ENCODE data around the gene SLIT1.

SLIT1 gene

DNA sequence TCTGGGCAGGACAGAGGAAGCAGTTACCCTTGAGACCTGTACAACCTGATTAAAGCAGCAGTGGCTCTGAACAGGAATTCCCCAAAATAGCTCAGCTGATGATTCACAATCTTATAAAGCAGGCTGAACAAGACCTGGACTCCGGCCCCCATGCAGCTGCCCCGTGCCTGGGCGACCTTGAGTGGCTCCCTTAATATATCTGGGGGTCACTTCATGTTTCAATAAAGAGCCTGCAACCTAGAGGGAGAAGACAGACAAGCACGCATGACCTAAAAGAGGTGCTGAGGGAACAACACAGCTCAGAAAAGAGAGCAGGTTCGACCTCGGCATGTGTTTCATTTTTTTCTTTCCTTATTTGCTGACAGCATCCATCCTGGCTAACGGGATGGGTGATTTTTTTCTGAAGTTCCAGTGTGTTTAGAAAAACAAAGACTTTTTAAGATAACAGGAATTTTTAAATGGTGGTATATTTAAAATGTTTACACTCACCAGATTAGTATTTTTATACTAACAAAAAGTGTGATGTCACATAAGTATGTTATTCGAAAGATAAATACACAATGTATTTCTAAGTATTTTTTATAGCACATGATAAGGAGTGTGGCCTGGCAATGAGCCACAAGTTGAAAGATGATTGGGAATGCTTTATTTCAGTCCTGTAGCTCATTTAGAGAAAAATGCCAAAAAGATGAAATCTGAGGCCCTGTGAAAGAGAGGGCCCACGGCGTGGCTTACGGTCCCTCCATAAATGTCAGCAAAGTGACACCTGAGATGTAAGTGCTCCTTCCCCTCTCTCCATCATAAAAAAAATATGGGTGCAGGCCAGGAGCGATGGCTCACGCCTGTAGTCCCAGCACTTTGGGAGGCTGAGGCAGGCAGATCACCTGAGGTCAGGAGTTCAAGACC, 161.3 kb downstream of the SLIT1 start:
- Histone ChIP-seq H3K4me3 (ENCODE audit: low read length) (no peak overlapping the region), H3K9ac (ENCODE audit: low read length) (no peak overlapping the region)

DNA sequence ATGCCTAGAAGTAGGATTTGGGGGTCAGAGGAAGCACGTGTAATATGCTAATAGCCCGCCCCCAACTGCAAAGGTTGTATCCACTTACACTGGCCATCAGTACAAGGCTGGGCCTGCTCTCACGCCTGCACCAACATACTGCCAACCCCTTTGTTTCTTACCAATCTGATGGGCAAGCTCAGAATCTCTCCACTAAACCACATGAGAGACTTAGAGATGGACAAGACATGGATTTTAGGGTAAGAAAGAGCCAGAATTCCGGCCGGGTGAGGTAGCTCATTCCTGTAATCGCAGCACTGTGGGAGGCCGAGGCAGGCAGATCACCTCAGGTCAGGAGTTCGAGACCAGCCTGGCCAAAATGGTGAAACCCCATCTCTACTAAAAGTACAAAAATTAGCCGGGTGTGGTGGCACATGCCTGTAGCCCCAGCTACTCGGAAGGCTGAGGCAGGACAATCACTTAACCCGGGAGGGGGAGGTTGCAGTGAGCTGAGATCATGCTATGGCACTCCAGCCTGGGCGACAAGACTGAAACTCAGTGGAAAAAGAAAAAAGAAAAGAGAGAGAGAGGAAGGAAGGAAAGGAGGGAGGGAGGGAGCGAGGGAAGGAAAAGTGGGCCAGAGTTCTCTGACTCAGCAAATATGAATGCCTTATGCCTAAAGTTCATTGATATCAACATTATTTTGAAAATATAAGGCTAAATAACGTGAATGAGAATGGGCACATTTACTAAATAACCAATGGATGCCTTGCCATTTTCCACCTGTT, 162.2 kb downstream of the SLIT1 start:
- H3K4me3 ChIP-seq (ENCODE audit: low read length) = no peak overlapping the region
- H3K9ac ChIP-seq (ENCODE audit: low read length) = no peak overlapping the region
- no peaks in the 10 kb centered on the region for H3K27me3 ChIP-seq (ENCODE audit: control insufficient read depth, insufficient read depth, low read length)
- peaks cover 9% of the 10 kb centered on the region for H3K4me1 ChIP-seq (ENCODE audit: control insufficient read depth, insufficient read depth, low read length)
- H3K9me3 ChIP-seq (ENCODE audit: control insufficient read depth, low read length) = no peaks in the 10 kb centered on the region
- no peaks in the 10 kb centered on the region for H3K36me3 ChIP-seq (ENCODE audit: control insufficient read depth, insufficient read depth, low read length)

More for the DNA sequence above, 161.3 kb downstream of the SLIT1 start:
- Histone ChIP-seq H3K9me3 (ENCODE audit: control insufficient read depth, low read length) (no peaks in the 10 kb centered on the region), H3K27me3 (ENCODE audit: control insufficient read depth, insufficient read depth, low read length) (no peaks in the 10 kb centered on the region), H3K4me1 (ENCODE audit: control insufficient read depth, insufficient read depth, low read length) (peaks cover 9% of the 10 kb centered on the region), H3K36me3 (ENCODE audit: control insufficient read depth, insufficient read depth, low read length) (no peaks in the 10 kb centered on the region)

DNA sequence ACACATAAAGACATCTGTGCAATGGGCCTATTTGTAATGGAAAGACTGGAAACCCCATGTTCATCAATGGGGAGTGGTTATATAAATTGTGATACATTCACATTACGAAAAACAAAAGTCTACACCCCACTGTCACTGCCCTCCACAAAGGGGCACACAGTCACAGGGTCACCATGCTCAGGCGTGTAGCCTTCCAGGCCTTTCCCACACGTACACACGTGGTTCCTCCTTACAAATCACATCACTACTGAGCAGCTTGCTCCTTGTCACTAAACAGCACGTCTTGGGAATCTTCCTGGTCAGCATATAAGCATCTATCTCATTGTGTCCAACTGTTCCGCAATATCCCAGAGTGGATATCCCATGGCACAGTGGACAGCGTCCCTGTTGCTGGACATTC, 163.1 kb downstream of the SLIT1 start:
- H3K4me3 ChIP-seq (ENCODE audit: low read length) = no peak overlapping the region
- no peaks in the 10 kb centered on the region for H3K9me3 ChIP-seq (ENCODE audit: control insufficient read depth, low read length)
- H3K36me3 ChIP-seq (ENCODE audit: control insufficient read depth, insufficient read depth, low read length) = no peaks in the 10 kb centered on the region
- H3K27me3 ChIP-seq (ENCODE audit: control insufficient read depth, insufficient read depth, low read length) = no peaks in the 10 kb centered on the region
- H3K9ac ChIP-seq (ENCODE audit: low read length) = no peak overlapping the region
- H3K4me1 ChIP-seq (ENCODE audit: control insufficient read depth, insufficient read depth, low read length) = peaks cover 9% of the 10 kb centered on the region

DNA sequence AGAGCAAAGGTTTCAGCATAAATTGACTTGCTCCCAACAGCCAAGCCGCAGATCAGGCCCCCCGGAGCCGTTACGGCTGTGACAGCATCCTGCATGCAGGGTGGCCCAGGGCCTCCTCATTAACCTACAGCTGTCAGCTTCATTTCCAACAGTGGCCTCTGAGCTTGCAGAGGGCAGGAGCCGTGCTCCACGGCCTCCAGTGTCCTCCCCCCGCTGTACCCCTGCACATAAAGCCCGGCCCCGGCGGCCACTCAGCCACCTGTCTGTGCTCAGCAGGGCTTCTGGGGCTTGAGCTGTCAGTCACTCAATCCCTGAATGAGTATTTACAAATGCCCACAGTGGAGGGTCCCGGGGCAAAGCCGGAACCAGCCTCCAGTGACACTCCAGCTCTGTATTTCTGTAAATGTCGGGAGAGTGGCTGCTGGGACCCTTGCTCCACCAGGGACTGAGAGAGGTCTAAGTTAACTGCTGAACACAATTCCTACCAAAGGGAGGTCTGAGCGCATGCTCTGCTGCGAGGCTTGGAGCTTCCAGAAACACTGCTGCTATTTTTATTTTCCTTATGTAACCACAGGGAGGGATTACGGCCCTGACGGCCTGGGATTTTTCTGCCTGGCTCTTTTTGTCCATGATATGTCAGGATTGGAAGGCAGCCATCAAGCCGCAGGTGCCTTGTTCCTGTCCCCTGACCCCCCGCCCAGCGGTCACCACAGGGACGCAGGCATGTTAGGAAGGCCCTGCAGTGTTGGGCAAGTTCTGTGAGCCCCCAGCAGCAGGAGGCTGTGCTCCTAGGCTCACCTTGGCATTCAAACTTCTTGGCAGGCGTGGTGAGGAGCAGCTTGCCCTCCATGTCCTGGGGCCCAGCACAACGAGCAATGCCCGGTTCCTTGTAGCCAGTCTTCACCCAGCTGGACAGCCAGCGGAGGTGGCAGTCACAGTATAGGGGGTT, 165.0 kb downstream of the SLIT1 start:
- Histone ChIP-seq H3K4me3 (ENCODE audit: low read length) (no peak overlapping the region), H3K4me1 (ENCODE audit: control insufficient read depth, insufficient read depth, low read length) (peaks cover 9% of the 10 kb centered on the region), H3K9me3 (ENCODE audit: control insufficient read depth, low read length) (no peaks in the 10 kb centered on the region), H3K27me3 (ENCODE audit: control insufficient read depth, insufficient read depth, low read length) (no peaks in the 10 kb centered on the region), H3K36me3 (ENCODE audit: control insufficient read depth, insufficient read depth, low read length) (no peaks in the 10 kb centered on the region), H3K9ac (ENCODE audit: low read length) (no peak overlapping the region)

DNA sequence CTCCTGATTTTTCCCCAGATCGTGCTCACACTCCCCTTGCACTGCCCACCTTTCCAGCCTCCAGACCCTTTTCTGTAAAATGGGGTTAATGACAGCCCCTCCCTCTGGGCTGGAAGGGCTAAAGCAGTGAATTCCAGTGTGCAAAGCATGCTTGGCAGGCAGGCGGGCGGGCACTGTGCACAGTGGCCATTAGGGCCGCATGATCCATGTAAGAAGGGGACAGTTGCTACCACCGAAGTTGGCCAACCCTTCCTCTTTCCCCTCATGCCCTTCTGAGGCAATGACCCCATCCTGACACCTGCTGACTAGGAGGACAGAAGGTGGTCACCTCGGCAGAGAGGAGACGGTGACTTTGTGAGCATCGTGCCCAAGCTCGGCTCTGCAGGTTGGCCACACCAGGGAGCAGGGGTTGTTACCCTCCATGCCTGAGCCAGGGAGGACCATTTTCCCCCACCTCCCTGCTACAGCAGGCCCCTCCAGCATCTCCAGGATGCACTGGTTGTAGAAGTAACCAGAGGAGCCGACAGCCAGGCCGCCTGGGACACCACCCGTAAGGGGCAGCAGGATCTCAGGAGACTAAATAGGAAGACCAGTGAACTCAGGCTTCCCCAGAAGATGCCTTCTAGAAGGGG, 166.4 kb downstream of the SLIT1 start:
- Histone ChIP-seq H3K9ac (ENCODE audit: low read length) (no peak overlapping the region), H3K27me3 (ENCODE audit: control insufficient read depth, insufficient read depth, low read length) (no peaks in the 10 kb centered on the region), H3K4me3 (ENCODE audit: low read length) (no peak overlapping the region), H3K4me1 (ENCODE audit: control insufficient read depth, insufficient read depth, low read length) (peaks cover 5% of the 10 kb centered on the region), H3K36me3 (ENCODE audit: control insufficient read depth, insufficient read depth, low read length) (no peaks in the 10 kb centered on the region), H3K9me3 (ENCODE audit: control insufficient read depth, low read length) (no peaks in the 10 kb centered on the region)

DNA sequence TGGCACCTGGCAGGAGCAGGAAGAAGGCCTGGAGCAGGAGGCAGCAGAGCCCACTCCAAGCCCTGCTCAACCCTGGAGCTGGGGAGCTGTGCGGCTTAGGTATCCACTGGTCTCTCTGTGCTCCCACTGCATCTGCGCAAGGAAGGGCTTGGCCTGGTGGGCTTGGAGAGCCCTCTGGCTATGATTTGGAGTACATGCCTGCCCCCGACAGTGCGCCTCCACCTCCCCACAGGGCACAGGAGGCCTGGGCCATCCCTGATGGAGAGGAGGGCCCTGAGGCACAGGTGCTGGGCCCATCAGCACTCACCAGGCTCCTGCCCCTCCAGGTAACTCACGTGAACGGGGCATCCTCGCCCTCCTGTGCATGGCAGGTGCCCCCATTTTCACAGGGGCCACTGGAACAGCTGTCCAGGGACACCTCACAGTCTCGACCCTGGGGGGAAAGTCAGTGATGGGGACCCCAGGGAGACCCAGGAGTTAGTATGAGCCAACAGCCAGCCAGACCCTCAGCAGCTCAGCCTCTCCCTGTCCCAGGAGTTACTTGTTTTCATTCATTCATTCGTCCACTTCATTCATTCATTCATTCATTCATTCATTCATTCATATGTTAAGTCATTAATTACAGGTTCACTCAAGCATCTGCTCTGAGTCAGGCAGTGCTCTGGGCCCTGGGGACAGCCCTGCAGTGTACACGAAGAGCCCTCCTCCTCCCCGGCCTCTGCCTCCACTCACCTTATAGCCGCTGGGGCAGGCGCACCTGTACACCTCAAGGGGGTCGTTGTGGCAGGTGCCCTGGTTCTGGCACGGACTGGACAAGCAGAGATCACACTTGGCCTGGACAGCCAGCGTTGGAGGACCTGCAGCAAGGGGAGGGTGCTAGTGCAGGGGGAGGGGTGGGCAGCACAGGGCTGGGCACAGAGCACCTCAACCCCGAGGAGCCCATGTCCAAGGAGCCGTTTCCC, 167.2 kb downstream of the SLIT1 start:
- Histone ChIP-seq H3K4me1 (ENCODE audit: control insufficient read depth, insufficient read depth, low read length) (no peaks in the 10 kb centered on the region), H3K36me3 (ENCODE audit: control insufficient read depth, insufficient read depth, low read length) (no peaks in the 10 kb centered on the region), H3K9ac (ENCODE audit: low read length) (no peak overlapping the region), H3K9me3 (ENCODE audit: control insufficient read depth, low read length) (no peaks in the 10 kb centered on the region), H3K27me3 (ENCODE audit: control insufficient read depth, insufficient read depth, low read length) (no peaks in the 10 kb centered on the region), H3K4me3 (ENCODE audit: low read length) (no peak overlapping the region)

DNA sequence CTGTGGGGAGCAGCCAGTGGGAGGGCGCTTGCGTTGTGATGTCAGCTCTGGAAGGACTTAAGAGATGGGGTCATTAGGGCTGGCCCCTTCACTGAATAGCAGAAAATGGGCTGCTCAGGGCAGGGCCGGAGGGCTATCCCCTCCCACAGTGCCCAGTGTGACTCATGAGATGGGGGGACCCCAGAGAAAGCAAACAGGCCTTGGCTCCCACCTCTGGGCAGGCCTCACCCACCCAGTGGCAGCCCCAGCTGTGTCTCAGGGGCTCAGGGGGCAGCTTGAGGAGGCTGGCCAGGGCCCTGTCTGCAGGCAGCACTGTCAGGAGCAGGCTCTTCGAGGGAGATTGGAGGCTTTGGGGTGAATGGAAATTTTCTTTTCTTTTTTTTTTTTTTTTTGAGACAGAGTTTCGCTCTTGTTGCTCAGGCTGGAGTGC, 168.3 kb downstream of the SLIT1 start:
- H3K4me1 ChIP-seq (ENCODE audit: control insufficient read depth, insufficient read depth, low read length) = no peaks in the 10 kb centered on the region
- H3K9me3 ChIP-seq (ENCODE audit: control insufficient read depth, low read length) = no peaks in the 10 kb centered on the region

DNA sequence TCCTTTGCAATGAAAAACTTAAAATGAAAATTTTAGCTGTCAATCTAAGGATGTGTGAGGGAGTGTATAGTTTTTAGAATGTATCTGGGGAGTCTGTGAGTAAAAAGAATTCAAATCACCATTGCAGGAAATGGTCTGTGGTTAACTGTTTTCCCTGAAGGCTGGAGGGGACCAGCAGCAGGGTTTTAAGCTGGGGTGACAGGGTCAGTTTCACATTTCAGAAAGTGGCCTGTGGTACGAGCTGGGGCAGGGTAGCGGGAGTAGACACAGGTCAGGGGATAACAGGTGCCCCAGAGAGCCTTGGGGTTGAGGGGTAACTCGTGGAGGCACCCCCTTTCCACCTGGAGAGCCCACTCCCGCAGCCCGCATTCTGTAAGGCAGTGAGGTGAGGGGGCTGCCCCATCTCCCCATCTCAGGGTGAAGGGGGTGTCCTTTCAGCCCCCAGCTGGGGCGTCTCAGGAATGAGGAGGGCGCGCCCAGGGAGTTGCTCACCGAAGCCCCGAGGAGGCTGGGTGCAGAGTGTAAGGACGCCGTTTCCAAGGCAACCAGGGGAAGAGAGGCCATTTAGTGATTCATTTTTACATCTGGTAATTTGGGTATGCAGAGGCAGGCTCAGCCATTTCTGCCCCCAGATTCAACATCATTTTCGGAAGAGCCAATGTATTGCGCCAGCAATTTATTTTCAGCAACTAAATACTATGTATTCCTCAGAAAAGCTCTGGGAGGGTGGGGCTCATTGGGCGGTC, 168.9 kb downstream of the SLIT1 start:
- Histone ChIP-seq H3K4me3 (ENCODE audit: low read length) (no peak overlapping the region), H3K36me3 (ENCODE audit: control insufficient read depth, insufficient read depth, low read length) (no peaks in the 10 kb centered on the region), H3K4me1 (ENCODE audit: control insufficient read depth, insufficient read depth, low read length) (no peaks in the 10 kb centered on the region), H3K9ac (ENCODE audit: low read length) (no peak overlapping the region), H3K27me3 (ENCODE audit: control insufficient read depth, insufficient read depth, low read length) (no peaks in the 10 kb centered on the region), H3K9me3 (ENCODE audit: control insufficient read depth, low read length) (no peaks in the 10 kb centered on the region)

More for the DNA sequence above, 168.3 kb downstream of the SLIT1 start:
- Histone ChIP-seq H3K4me3 (ENCODE audit: low read length) (no peak overlapping the region), H3K36me3 (ENCODE audit: control insufficient read depth, insufficient read depth, low read length) (no peaks in the 10 kb centered on the region), H3K9ac (ENCODE audit: low read length) (no peak overlapping the region), H3K27me3 (ENCODE audit: control insufficient read depth, insufficient read depth, low read length) (no peaks in the 10 kb centered on the region)

DNA sequence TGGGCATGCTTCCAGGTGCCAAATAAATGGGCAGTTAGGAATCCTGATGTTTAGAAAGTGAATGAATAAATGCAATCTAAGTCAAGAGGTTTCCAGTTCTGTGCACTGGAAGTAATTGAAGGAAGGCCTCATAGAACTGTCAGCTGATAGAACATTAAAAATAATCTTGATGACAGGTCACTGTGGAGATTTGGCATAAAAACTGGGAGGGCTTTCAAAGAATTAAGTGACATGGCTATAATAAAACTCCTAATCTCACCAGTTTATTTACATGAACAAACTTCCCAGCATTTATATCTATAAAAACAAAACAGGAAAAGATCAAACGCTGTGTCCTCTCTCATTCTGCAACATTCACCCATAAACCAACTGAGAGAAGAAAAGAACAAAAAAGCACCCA, 170.5 kb downstream of the SLIT1 start:
- no peaks in the 10 kb centered on the region for H3K36me3 ChIP-seq (ENCODE audit: control insufficient read depth, insufficient read depth, low read length)
- no peak overlapping the region for H3K9ac ChIP-seq (ENCODE audit: low read length)

DNA sequence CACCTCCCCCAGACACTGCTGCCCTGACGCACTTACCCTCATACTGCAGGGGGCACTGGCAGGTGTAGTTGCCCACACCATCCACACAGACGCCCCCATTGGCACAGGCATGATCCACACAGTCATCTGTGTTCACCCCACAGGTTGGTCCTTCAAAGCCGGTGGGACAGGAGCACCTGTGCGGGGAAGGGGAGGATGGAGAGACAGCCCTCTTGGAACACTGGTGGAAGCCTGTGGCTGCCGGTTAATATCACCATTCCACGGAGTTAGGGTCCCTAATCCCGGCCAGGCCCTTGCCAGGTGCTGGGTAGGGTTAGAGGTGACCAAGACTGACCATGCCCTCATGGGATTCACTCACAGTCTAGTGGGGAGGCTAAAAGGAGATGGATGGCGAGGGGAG, 171.8 kb downstream of the SLIT1 start:
- Histone ChIP-seq H3K36me3 (ENCODE audit: control insufficient read depth, insufficient read depth, low read length) (no peaks in the 10 kb centered on the region), H3K4me1 (ENCODE audit: control insufficient read depth, insufficient read depth, low read length) (no peaks in the 10 kb centered on the region), H3K9me3 (ENCODE audit: control insufficient read depth, low read length) (no peaks in the 10 kb centered on the region), H3K4me3 (ENCODE audit: low read length) (no peak overlapping the region), H3K9ac (ENCODE audit: low read length) (no peak overlapping the region), H3K27me3 (ENCODE audit: control insufficient read depth, insufficient read depth, low read length) (no peaks in the 10 kb centered on the region)

More for the DNA sequence above, 170.5 kb downstream of the SLIT1 start:
- Histone ChIP-seq H3K4me1 (ENCODE audit: control insufficient read depth, insufficient read depth, low read length) (no peaks in the 10 kb centered on the region), H3K4me3 (ENCODE audit: low read length) (no peak overlapping the region), H3K27me3 (ENCODE audit: control insufficient read depth, insufficient read depth, low read length) (no peaks in the 10 kb centered on the region), H3K9me3 (ENCODE audit: control insufficient read depth, low read length) (no peaks in the 10 kb centered on the region)
